H1 (cell line): ENCODE results near the gene CEBPA. TPM values are rescaled to one million over a fixed set of nuclear protein-coding genes. Genes with fewer than 3 reads are reported as not detected.

Experiments
- BRCA1 ChIP-seq: IDR thresholded peaks from 2 replicates; pipeline ENCODE4 v1.6.1; 2012; ENCODE audit warnings: low read depth, low read length, improper control_type of control experiment
- CEBPB ChIP-seq: IDR thresholded peaks from 2 replicates; pipeline ENCODE4 v1.6.1; 2012; ENCODE audit warnings: low read depth, low read length
- GABPA ChIP-seq: IDR thresholded peaks from 2 replicates; pipeline ENCODE4 v1.6.1; 2011; ENCODE audit warnings: mild to moderate bottlenecking, low read length, moderate library complexity, borderline replicate concordance; ENCODE audit not compliant: insufficient read depth
- SAP30 ChIP-seq: fragments of 300-600 bp; sonication (generic); IDR thresholded peaks from 2 replicates; pipeline ENCODE4 v1.7.1; 2012; ENCODE audit warnings: low read length, moderate library complexity, mild to moderate bottlenecking, inconsistent platforms; ENCODE audit not compliant: insufficient read depth, insufficient replicate concordance
- SIX5 ChIP-seq: IDR thresholded peaks from 2 replicates; pipeline ENCODE4 v1.6.1; 2011; ENCODE audit warnings: mild to moderate bottlenecking, low read depth, low read length
- SRF ChIP-seq: IDR thresholded peaks from 2 replicates; pipeline ENCODE4 v1.6.1; 2011; ENCODE audit warnings: mild to moderate bottlenecking, low read depth, low read length, moderate library complexity
- polyA plus RNA-seq, 7 experiments: library from polyadenylated mRNA; depleted of rRNA in 3 of 7; stranded (reverse) in 5 of 7; unstranded in 2 of 7; fragments of >200 nt in 5 of 7; fragments of 200-250 nt in 2 of 7; gene quantifications; 1 replicate in 5 of 7; 2 replicates in 1 of 7; 4 replicates in 1 of 7; pipeline versions ENCODE4 v1.2.1 to v1.2.3, GENCODE V29; 2011 to 2013; ENCODE audit warnings: missing spikeins in 2 of 7, mixed read lengths in 2 of 7
- total RNA-seq: library from RNA; stranded (reverse); fragmentation: NEBNext Ultra II Directional; extraction: Animal tissue kit (Norgen Biotek cat#: 25700); gene quantifications from 2 replicates; pipeline ENCODE4 v1.2.1, GENCODE V29; 2021

Gene CEBPA
- total and polyA plus RNA-seq, 2 of the 8 experiments (the other 6 are each of a cell fraction or from before 2014, with no cell fraction given): 2.0 to 2.7 TPM

- no peak for TF ChIP-seq SRF
- TF ChIP-seq SAP30: no peak
- no peak for TF ChIP-seq GABPA
- TF ChIP-seq CEBPB: no peak
- TF ChIP-seq BRCA1: no peak
- no peak for TF ChIP-seq SIX5
- TF ChIP-seq, all 59 proteins: peak for 0
These were observed 28.3 kb downstream of the CEBPA start (continued) for GRCh38 chr19:33273881-33274662.
